ENCODE measurements around the gene GALNS.

DNA sequence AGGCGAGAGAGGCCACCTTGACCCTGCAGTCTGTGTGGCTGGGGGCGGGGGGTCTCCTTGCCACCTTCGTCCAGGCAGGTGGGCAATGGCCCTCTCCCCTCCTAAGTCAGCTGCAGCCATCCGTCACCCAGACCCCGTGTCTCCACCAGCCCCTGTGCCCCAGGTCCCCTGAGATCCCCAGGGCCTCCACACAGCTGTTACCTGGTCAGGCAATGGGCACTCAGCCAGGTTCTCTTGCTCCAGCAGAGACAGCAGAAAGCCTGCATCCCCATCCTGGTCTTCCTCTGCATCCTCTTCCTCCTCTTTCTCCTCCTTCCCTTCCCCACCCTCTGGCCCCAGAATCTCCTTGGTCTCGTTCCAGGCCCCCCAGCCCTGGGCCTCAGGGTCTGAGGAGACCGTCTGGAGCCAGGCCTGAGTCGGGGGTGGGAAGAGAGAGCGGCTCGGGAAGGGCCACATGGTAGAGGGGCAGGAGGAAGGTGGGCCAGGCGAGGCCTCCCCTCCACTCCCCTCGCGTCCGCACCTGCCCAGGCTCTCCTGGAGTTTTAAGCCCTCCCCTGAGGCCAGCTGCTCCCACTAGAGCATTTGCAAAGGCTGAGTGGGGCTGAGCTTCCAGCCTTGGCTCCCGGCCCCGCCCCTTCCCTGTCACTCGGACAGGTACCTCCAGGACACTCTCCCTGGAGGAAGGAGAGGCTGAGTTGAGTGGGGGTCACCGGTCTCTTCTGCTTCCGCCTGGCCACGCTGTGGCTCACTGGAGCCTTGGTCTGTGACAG lies 9.6 kb upstream of the GALNS start, which contains the start of gene PABPN1L:
- TF ChIP-seq, protein P1, sequence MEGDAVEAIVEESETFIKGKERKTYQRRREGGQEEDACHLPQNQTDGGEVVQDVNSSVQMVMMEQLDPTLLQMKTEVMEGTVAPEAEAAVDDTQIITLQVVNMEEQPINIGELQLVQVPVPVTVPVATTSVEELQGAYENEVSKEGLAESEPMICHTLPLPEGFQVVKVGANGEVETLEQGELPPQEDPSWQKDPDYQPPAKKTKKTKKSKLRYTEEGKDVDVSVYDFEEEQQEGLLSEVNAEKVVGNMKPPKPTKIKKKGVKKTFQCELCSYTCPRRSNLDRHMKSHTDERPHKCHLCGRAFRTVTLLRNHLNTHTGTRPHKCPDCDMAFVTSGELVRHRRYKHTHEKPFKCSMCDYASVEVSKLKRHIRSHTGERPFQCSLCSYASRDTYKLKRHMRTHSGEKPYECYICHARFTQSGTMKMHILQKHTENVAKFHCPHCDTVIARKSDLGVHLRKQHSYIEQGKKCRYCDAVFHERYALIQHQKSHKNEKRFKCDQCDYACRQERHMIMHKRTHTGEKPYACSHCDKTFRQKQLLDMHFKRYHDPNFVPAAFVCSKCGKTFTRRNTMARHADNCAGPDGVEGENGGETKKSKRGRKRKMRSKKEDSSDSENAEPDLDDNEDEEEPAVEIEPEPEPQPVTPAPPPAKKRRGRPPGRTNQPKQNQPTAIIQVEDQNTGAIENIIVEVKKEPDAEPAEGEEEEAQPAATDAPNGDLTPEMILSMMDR (IDR thresholded peaks at IDR 0.05) = no peak
- no peak for TF ChIP-seq POLR2A (IDR thresholded peaks at IDR 0.05)
